ENCODE data around the gene SLC19A3. TPM values are rescaled to one million over a fixed set of nuclear protein-coding genes. Genes with fewer than 3 reads are reported as not detected.
"Not testable (repeated sequence)": the region's sequence is repeated elsewhere in the genome, so short reads cannot be mapped to it uniquely, and the experiment has no call there.

SLC19A3 gene
- total RNA-seq, 2 donors from 2014 or later, result 8.5 to 15.2 TPM

GRCh38 chr2:227710986-227711385 lies 6.8 kb downstream of the SLC19A3 start:
- ATAC-seq, result no peak
- no peak for DNase-seq
- intact Hi-C loops (cut with DNase I, micrococcal nuclease), result no loop called here

GRCh38 chr2:227707390-227707789 lies 10.4 kb downstream of the SLC19A3 start:
- DNase-seq, result no peak
- no peak for ATAC-seq
- intact Hi-C loops (cut with DNase I, micrococcal nuclease), result no loop called here

- intact Hi-C loops (cut with DNase I, micrococcal nuclease), result no loop called here
- DNase-seq (peak; percentile 57 to 64), ATAC-seq (peak; percentile 98)
These were observed 11.0 kb downstream of the SLC19A3 start for GRCh38 chr2:227706859-227707258.

- ATAC-seq, result peak; percentile 20
- intact Hi-C loops (cut with DNase I, micrococcal nuclease), result no loop called here
- no peak for DNase-seq
These were observed 13.9 kb downstream of the SLC19A3 start for GRCh38 chr2:227703961-227704360.

GRCh38 chr2:227703280-227703732 lies 14.5 kb downstream of the SLC19A3 start:
- intact Hi-C loops (cut with DNase I, micrococcal nuclease), result no loop called here
- DNase-seq (no peak), ATAC-seq (no peak)

GRCh38 chr2:227701556-227701955 lies 16.3 kb downstream of the SLC19A3 start:
- ATAC-seq (peak; percentile 92), DNase-seq (no peak)
- intact Hi-C loops (cut with DNase I, micrococcal nuclease), result no loop called here

GRCh38 chr2:227696990-227697679 lies 20.7 kb downstream of the SLC19A3 start:
- DNase-seq, result no peak
- intact Hi-C loops (cut with DNase I, micrococcal nuclease), result no loop called here
- ATAC-seq, result no peak

GRCh38 chr2:227687189-227687588 lies 30.6 kb downstream of the SLC19A3 start:
- intact Hi-C loops (cut with DNase I, micrococcal nuclease), result no loop called here
- ATAC-seq, result no peak
- no peak for DNase-seq

GRCh38 chr2:227684258-227684657 lies 33.6 kb downstream of the SLC19A3 start:
- ATAC-seq, result no peak
- intact Hi-C loops (cut with DNase I, micrococcal nuclease), result no loop called here
- DNase-seq, result no peak

- ATAC-seq, result peak; percentile 82
- no peak for DNase-seq
- intact Hi-C loops (cut with DNase I, micrococcal nuclease), result no loop called here
These were observed 39.9 kb downstream of the SLC19A3 start for GRCh38 chr2:227677928-227678327.

GRCh38 chr2:227674485-227674884 lies 43.3 kb downstream of the SLC19A3 start:
- no peak for ATAC-seq
- intact Hi-C loops (cut with DNase I, micrococcal nuclease), result no loop called here
- no peak for DNase-seq

GRCh38 chr2:227673620-227674019 lies 44.2 kb downstream of the SLC19A3 start:
- intact Hi-C loops (cut with DNase I, micrococcal nuclease); DNase-seq; ATAC-seq: not testable (repeated sequence)

GRCh38 chr2:227671170-227671905 lies 46.5 kb downstream of the SLC19A3 start:
- intact Hi-C loops (cut with DNase I, micrococcal nuclease), result no loop called here
- ATAC-seq, result no peak
- no peak for DNase-seq

- ATAC-seq; DNase-seq; intact Hi-C loops (cut with DNase I, micrococcal nuclease): not testable (repeated sequence)
These were observed 51.1 kb downstream of the SLC19A3 start, which contains the start of gene SCYGR5 for GRCh38 chr2:227666631-227667170. Gene SCYGR5, plus strand, starts transcription at chr2:227666804. Its CDS starts 0 bp downstream, at chr2:227666804.

- ATAC-seq (peak; percentile 81), DNase-seq (no peak)
- intact Hi-C loops (cut with DNase I, micrococcal nuclease), result no loop called here
These were observed 52.5 kb downstream of the SLC19A3 start for GRCh38 chr2:227665189-227665940.

- no peak for ATAC-seq
- intact Hi-C loops (cut with DNase I, micrococcal nuclease), result no loop called here
- DNase-seq, result no peak
These were observed 56.0 kb downstream of the SLC19A3 start for GRCh38 chr2:227661827-227662226.

GRCh38 chr2:227661025-227661649 lies 56.7 kb downstream of the SLC19A3 start:
- intact Hi-C loops (cut with DNase I, micrococcal nuclease), result no loop called here
- no peak for DNase-seq
- ATAC-seq, result no peak

- ATAC-seq (no peak), DNase-seq (no peak)
- intact Hi-C loops (cut with DNase I, micrococcal nuclease), result loop anchor here in 1 of 2 donors (5.0 kb wide), 1 partner anchor 110 kb away; no protein-coding TSS in a partner anchor
These were observed 60.5 kb downstream of the SLC19A3 start for GRCh38 chr2:227657199-227657845.

Measured in left colon (tissue), 2 donors.